A673 (cell line): ENCODE data around the gene SPAG6. TPM values are rescaled to one million over a fixed set of nuclear protein-coding genes. Genes with fewer than 3 reads are reported as not detected.

Experiments
- BruUV-seq: library from RNA; stranded (reverse); fragments of 400-500 nt; replicated peaks from 2 replicates; lab custom pipeline; 2021; lab: Mats Ljungman, UMichigan
- CTCF ChIA-PET: fragments of 300-600 bp; sonication (Branson Sonifier 250); formaldehyde crosslinking; loops from one replicate; lab custom pipeline; 2022; ENCODE audit warnings: antibody characterized with exemption; lab: Charles Lee
- POLR2A ChIA-PET: fragments of 300-600 bp; sonication (Branson Sonifier 250); formaldehyde crosslinking; loops from one replicate; lab custom pipeline; 2022; ENCODE audit warnings: antibody characterized with exemption; ENCODE audit not compliant: low non-redundant PET; lab: Charles Lee
- DNase-seq: peaks from one replicate; pipeline ENCODE4 v3.0.0-alpha.2; 2015; ENCODE audit warnings: low spot score
- H3K27ac ChIP-seq: fragments of 200-600 bp; sonication (generic); 2 replicates; pipeline ENCODE4 v1.5.1; 2016; ENCODE audit warnings: mixed run types, low read depth, mild to moderate bottlenecking, mixed read lengths, antibody characterized with exemption, low read length; ENCODE audit not compliant: poor library complexity, severe bottlenecking
- H3K27me3 ChIP-seq: fragments of 200-600 bp; sonication (generic); replicated peaks from 2 replicates; pipeline ENCODE4 v1.6.1; 2017; ENCODE audit warnings: mixed run types, low read depth, mild to moderate bottlenecking, mixed read lengths, antibody characterized with exemption, low read length; ENCODE audit not compliant: insufficient read depth, poor library complexity
- H3K36me3 ChIP-seq: fragments of 200-600 bp; sonication (generic); 2 replicates; pipeline ENCODE4 v1.6.1; 2016; ENCODE audit warnings: mixed run types, mild to moderate bottlenecking, mixed read lengths, antibody characterized with exemption, low read length; ENCODE audit not compliant: insufficient read depth, poor library complexity, severe bottlenecking
- H3K4me1 ChIP-seq: fragments of 200-600 bp; sonication (generic); 2 replicates; pipeline ENCODE4 v1.6.1; 2017; ENCODE audit warnings: mixed run types, mild to moderate bottlenecking, mixed read lengths, antibody characterized with exemption, low read length; ENCODE audit not compliant: insufficient read depth, poor library complexity, severe bottlenecking
- H3K4me3 ChIP-seq: fragments of 200-600 bp; sonication (generic); 2 replicates; pipeline ENCODE4 v1.5.1; 2016; ENCODE audit warnings: low read depth, mixed run types, mild to moderate bottlenecking, mixed read lengths, low read length; ENCODE audit not compliant: poor library complexity, severe bottlenecking
- H3K9me3 ChIP-seq: fragments of 200-600 bp; sonication (generic); 2 replicates; pipeline ENCODE4 v1.6.1; 2016; ENCODE audit warnings: mixed run types, low read depth, mild to moderate bottlenecking, mixed read lengths, antibody characterized with exemption, low read length; ENCODE audit not compliant: poor library complexity, severe bottlenecking
- EZH2 ChIP-seq: fragments of 200-600 bp; sonication (generic); IDR thresholded peaks from 2 replicates; pipeline ENCODE4 v1.6.1; 2017; ENCODE audit warnings: borderline replicate concordance, low read depth, mild to moderate bottlenecking, mixed read lengths, antibody characterized with exemption, low read length; ENCODE audit not compliant: poor library complexity, severe bottlenecking
- intact Hi-C: fragments of 100-400 bp; cut with micrococcal nuclease; formaldehyde crosslinking; loops from one replicate; pipeline ENCODE4 v1.10.0; 2022; ENCODE audit not compliant: unreplicated experiment
- total RNA-seq: library from RNA; stranded (reverse); gene quantifications from 2 replicates; pipeline ENCODE4 v1.2.3, GENCODE V29; 2021
- TF ChIP-seq, protein P1 (sequence below): fragments of 300-800, 200-600 bp; sonication (generic); conservative IDR thresholded peaks from 2 replicates; pipeline ENCODE4 v1.5.1; 2017; ENCODE audit warnings: low read depth, mild to moderate bottlenecking, antibody characterized with exemption, low read length, moderate library complexity, mixed read lengths

Gene SPAG6
- total RNA-seq, 1 experiment from 2014 or later, result 0.39 TPM

DNA sequence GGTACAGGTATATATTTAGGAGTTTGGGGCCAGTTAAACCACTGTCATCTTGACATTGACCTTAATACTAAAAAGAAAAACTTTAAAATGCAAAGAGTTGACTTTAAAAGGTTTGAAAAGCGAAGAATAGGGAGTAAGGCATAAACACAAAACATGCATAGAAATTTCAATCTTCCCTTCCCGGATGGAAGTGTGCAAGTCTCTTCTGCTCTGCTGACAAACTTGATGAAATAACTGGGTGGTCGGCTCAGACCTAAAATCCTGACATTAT lies 3.4 kb upstream of the SPAG6 start:
- Histone ChIP-seq H3K36me3 (no peaks in the 10 kb centered on the region), H3K27me3 (peaks cover 87% of the 10 kb centered on the region), H3K27ac (no peak overlapping the region), H3K9me3 (no peaks in the 10 kb centered on the region), H3K4me1 (peaks cover 22% of the 10 kb centered on the region), H3K4me3 (peak overlapping the region; percentile 73)
- no peak for TF ChIP-seq EZH2
- TF ChIP-seq, protein P1, sequence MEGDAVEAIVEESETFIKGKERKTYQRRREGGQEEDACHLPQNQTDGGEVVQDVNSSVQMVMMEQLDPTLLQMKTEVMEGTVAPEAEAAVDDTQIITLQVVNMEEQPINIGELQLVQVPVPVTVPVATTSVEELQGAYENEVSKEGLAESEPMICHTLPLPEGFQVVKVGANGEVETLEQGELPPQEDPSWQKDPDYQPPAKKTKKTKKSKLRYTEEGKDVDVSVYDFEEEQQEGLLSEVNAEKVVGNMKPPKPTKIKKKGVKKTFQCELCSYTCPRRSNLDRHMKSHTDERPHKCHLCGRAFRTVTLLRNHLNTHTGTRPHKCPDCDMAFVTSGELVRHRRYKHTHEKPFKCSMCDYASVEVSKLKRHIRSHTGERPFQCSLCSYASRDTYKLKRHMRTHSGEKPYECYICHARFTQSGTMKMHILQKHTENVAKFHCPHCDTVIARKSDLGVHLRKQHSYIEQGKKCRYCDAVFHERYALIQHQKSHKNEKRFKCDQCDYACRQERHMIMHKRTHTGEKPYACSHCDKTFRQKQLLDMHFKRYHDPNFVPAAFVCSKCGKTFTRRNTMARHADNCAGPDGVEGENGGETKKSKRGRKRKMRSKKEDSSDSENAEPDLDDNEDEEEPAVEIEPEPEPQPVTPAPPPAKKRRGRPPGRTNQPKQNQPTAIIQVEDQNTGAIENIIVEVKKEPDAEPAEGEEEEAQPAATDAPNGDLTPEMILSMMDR, result no peak
- no peak for DNase-seq
- BruUV-seq, result no TSS peak
- intact Hi-C loops, result loop anchor here (10.0 kb wide), 1 partner anchor 643 kb away; no protein-coding TSS in a partner anchor
- CTCF ChIA-PET, result no interaction called here
- POLR2A ChIA-PET, result no interaction called here

DNA sequence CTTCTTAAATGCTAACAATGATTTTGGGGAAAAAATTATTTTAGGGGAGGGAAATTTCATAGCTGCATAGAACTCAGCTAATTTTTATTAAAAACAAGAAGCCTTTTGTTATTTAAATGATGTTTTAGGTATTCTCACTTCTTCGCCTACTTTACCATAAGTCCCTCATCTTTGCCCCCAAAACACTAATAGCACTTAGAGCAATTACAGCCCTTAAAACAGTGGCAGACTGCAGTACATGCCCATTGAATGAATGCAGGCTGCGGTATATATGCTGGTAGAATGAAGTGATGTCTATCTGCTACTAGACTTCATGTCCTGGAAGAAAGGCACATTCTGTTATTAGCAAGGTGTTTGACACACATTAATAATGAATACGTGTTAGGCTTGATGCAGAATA lies 2.9 kb upstream of the SPAG6 start:
- ChIA-PET CTCF (no interaction called here), POLR2A (interaction anchor here (0.6 kb wide), 1 partner anchor 275 kb away, joined by 4 read pairs; no protein-coding TSS in a partner anchor)
- intact Hi-C loops, result loop anchor here (10.0 kb wide), 1 partner anchor 642 kb away; no protein-coding TSS in a partner anchor
- Histone ChIP-seq H3K27ac (no peak overlapping the region), H3K4me3 (no peak overlapping the region), H3K9me3 (no peaks in the 10 kb centered on the region), H3K4me1 (peaks cover 17% of the 10 kb centered on the region), H3K27me3 (peaks cover 87% of the 10 kb centered on the region), H3K36me3 (no peaks in the 10 kb centered on the region)
- TF ChIP-seq EZH2, result no peak
- TF ChIP-seq, protein P1, result no peak
- DNase-seq, result no peak
- no TSS peak for BruUV-seq

DNA sequence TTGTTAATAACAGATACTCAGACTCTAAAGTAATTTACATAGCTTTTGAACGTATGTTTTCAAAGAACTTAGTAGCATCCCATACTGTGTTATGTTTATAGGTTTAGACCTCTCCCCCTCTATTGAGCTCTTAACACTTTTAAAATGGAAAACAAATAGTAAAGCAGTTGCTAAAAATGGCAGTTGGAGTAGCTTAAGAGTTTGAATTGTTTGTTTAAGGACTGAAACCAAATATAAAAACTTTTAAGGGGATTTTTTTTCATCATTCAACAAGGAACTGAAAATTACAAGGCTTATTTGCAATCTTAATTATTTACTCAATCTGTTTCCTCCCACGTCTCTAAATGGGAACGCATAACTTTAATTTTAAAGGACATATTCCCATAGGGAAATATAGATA lies 1.6 kb upstream of the SPAG6 start:
- no TSS peak for BruUV-seq
- peaks cover 85% of the 10 kb centered on the region for H3K27me3 ChIP-seq
- CTCF ChIA-PET, result no interaction called here

More for the DNA sequence above, 1.6 kb upstream of the SPAG6 start:
- Histone ChIP-seq H3K9me3 (no peaks in the 10 kb centered on the region), H3K4me1 (peaks cover 10% of the 10 kb centered on the region), H3K4me3 (no peak overlapping the region), H3K27ac (no peak overlapping the region), H3K36me3 (no peaks in the 10 kb centered on the region)
- POLR2A ChIA-PET, result no interaction called here
- intact Hi-C loops, result loop anchor here (10.0 kb wide), 1 partner anchor 641 kb away; no protein-coding TSS in a partner anchor
- TF ChIP-seq, protein P1, result no peak
- no peak for TF ChIP-seq EZH2
- DNase-seq, result no peak
